Loucy (cell line): Measurements from ENCODE around the gene QRFPR.

Experiments
- CTCF ChIP-seq: fragments of 200-600 bp; sonication (generic); conservative IDR thresholded peaks from 2 replicates; pipeline ENCODE4 v1.5.1; 2014; ENCODE audit warnings: mild to moderate bottlenecking, antibody characterized with exemption, low read length
- EZH2phosphoT487 ChIP-seq: fragments of 200-600 bp; IDR thresholded peaks from 2 replicates; pipeline ENCODE4 v1.6.1; 2018; ENCODE audit warnings: antibody characterized with exemption, mild to moderate bottlenecking, moderate library complexity, borderline replicate concordance

- TF ChIP-seq CTCF: no peak
- TF ChIP-seq EZH2phosphoT487: no peak
Observed at GRCh38 chr4:121397434-121397833, 16.6 kb upstream of the QRFPR start.
